ENCODE results near the gene DNAH2.

GRCh38 chr17:7843257-7843535 is 125.7 kb downstream of the DNAH2 start:
- TF ChIP-seq ZNF423 (CRISPR knock-in tag; IDR thresholded peaks at IDR 0.05) = no peak
- no peak for TF ChIP-seq CTCF (IDR thresholded peaks at IDR 0.05)
- TF ChIP-seq JUN (CRISPR knock-in tag; IDR thresholded peaks at IDR 0.05) = no peak
- no peak for TF ChIP-seq AFF4 (CRISPR knock-in tag; IDR thresholded peaks at IDR 0.05; ENCODE audit: borderline replicate concordance)
- TF ChIP-seq ZNF317 (CRISPR knock-in tag; IDR thresholded peaks at IDR 0.05; ENCODE audit: borderline replicate concordance, low read depth) = no peak
- TF ChIP-seq ZNF281 (CRISPR knock-in tag; IDR thresholded peaks at IDR 0.05) = no peak
- TF ChIP-seq ZSCAN18 (CRISPR knock-in tag; IDR thresholded peaks at IDR 0.05) = no peak
- TF ChIP-seq USF2 (CRISPR knock-in tag; IDR thresholded peaks at IDR 0.05) = 0 out of 2 replicates have a peak, but pooled peaks have one; percentile 40
- TF ChIP-seq E2F1 (CRISPR knock-in tag; IDR thresholded peaks at IDR 0.05) = no peak
